Measurements from ENCODE around the gene KIF4A.
A peak's percentile ranks its signal among the peaks of the same experiment; 100 is the strongest.
"Not testable (repeated sequence)": the region's sequence is repeated elsewhere in the genome, so short reads cannot be mapped to it uniquely, and the experiment has no call there.

KIF4A gene, protein sequence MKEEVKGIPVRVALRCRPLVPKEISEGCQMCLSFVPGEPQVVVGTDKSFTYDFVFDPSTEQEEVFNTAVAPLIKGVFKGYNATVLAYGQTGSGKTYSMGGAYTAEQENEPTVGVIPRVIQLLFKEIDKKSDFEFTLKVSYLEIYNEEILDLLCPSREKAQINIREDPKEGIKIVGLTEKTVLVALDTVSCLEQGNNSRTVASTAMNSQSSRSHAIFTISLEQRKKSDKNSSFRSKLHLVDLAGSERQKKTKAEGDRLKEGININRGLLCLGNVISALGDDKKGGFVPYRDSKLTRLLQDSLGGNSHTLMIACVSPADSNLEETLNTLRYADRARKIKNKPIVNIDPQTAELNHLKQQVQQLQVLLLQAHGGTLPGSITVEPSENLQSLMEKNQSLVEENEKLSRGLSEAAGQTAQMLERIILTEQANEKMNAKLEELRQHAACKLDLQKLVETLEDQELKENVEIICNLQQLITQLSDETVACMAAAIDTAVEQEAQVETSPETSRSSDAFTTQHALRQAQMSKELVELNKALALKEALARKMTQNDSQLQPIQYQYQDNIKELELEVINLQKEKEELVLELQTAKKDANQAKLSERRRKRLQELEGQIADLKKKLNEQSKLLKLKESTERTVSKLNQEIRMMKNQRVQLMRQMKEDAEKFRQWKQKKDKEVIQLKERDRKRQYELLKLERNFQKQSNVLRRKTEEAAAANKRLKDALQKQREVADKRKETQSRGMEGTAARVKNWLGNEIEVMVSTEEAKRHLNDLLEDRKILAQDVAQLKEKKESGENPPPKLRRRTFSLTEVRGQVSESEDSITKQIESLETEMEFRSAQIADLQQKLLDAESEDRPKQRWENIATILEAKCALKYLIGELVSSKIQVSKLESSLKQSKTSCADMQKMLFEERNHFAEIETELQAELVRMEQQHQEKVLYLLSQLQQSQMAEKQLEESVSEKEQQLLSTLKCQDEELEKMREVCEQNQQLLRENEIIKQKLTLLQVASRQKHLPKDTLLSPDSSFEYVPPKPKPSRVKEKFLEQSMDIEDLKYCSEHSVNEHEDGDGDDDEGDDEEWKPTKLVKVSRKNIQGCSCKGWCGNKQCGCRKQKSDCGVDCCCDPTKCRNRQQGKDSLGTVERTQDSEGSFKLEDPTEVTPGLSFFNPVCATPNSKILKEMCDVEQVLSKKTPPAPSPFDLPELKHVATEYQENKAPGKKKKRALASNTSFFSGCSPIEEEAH

GRCh38 chrX:70289793-70290770 lies at the start of gene KIF4A, which contains the start of gene PDZD11:
Gene KIF4A (plus strand): TSS chrX:70290104. CDS start chrX:70290459, 355 bp downstream.
Gene PDZD11 (minus strand): TSS chrX:70289927. CDS start chrX:70289341, 586 bp downstream.
- peak; percentile 10 for DNase-seq

GRCh38 chrX:70240751-70241150 lies 49.2 kb upstream of the KIF4A start:
- DNase-seq: no peak

- DNase-seq: no peak
Measured at GRCh38 chrX:70241501-70241900, 48.4 kb upstream of the KIF4A start.

DNA sequence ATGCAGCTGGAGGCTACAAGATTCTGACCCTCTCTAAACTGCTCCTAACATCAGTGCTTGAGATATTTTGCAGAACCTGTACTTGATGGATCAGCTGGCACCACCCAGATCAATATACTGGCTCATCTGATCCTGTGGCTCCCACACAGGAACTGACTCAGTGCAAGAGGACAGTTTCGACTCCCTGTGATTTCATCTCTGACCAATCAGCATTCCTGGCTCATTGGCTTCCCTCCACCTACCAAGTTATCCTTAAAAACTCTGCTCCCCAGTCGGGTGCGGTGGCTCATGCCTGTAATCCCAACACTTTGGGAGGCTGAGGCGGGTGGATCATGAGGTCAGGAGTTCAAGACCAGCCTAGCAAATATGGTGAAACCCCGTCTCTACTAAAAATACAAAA lies 46.3 kb upstream of the KIF4A start:
- not testable (repeated sequence) for DNase-seq

DNA sequence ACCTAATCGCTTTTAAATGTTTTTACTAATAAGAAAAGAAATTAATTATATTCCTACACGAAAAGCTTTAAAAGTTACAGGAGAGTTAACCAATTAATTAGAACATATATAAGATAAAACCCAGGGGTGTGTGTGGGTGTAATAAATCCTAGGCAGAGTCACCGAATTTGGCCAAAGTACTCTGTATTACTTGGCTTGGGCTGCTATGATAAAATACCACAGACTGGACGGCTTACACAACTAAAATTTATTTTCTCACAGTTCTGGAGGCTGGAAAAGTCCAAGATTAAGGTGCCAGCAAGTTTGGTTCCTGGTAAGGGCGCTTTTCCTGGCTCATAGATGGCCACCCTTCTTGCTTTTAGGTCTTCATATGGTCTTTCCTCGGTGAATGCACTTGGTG lies 45.0 kb upstream of the KIF4A start:
- DNase-seq: no peak

GRCh38 chrX:70247252-70247651 lies 42.7 kb upstream of the KIF4A start:
- no peak for DNase-seq

- no peak for DNase-seq
Measured at GRCh38 chrX:70252491-70252890, 37.4 kb upstream of the KIF4A start.

GRCh38 chrX:70253377-70254062 lies 36.4 kb upstream of the KIF4A start:
- no peak for DNase-seq

- no peak for DNase-seq
Measured at GRCh38 chrX:70254063-70254400, 35.9 kb upstream of the KIF4A start.

DNA sequence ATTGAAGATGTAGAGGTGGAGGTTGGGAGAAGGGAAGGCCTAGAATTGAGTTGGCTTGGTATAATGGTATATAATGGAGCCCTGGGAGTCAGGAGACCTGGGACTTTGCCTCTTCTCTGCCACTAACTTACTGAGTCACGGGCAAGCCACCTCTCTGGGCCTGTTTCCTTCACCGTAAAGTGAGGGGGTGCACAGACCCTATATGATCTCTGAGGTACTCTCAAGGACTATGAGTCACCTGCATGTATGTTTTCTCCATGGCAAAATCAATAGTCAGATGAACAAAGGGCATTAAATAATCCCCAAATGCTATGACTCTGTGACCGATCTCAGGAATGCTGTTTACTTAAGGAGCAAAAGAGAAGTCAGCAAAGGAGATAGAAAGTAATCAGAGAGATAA lies 35.0 kb upstream of the KIF4A start:
- no peak for DNase-seq

DNA sequence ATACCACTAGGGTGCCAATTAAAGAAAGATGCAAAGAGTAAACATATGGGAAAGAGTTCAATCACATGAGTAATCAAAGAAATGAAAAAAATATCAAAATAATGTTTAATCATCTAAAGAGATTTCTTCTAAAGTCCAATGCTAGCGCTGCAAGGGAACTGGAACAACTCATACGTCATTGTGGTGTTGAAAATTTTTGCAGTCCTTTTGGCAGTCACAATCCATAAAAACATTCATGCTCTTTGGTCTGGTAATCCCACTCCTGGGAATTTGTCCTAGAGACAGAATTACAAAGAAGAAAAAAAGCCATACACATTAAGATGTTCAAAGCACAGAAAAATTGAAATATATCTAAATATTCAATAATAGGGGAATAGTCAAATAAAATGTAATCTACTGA lies 34.5 kb upstream of the KIF4A start:
- no peak for DNase-seq

- no peak for DNase-seq
Measured at GRCh38 chrX:70257423-70258288, 32.2 kb upstream of the KIF4A start.

DNA sequence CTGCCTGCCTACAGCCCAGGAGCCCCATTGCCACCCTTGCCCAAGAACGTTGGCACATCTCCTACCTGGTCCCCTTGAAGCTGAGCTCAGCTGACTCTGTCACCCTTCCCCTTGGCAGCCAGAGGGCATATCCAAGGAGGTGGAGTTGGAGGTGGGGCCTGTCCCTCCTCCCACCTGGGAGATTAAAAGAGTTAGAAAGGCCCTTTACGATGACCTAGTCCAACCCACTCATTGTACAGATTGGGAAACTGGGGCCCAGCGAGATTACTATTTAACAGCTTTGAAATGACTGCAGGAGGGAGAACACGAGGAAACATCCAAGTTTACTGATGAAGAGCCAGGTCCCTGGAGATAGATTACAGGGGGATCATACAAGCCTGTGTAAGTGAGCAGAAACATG lies 29.8 kb upstream of the KIF4A start, which contains the start of gene P2RY4:
Gene P2RY4, minus strand, starts transcription at position 101 of the 400 bp plus-strand sequence. CDS start 580 bp downstream, outside the sequence.
- DNase-seq: no peak

DNA sequence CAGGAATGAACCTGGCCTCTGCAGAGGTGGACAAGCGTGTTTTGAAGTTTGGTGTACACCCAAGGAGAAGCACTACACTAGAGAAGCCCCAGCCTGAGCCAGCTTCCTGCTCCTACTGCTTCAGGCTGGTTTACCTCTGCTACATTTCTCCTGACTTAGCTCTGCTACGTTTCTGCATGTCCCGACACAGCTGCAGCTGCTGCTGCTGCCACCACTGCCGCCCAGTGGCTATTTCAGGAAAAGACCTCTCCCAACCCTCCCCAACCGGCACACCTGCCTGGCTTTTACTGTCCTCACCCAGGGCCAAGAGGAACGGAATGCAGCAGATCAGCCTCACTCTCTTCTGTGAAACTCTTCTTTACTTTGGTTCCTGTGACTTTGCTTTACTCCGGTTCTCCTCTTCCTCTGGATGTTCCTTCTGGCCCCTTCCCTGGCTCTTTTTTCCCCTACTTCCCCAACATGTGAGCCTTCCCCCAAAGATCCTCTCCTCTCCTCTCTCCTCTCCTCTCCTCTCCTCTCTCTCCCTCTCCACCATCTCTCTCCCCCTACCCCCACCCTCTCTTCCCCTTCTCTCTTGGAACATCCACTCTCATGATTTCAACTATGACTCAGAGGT lies 26.8 kb upstream of the KIF4A start:
- peak; percentile 23 for DNase-seq

GRCh38 chrX:70264784-70265183 lies 25.1 kb upstream of the KIF4A start:
- no peak for DNase-seq

GRCh38 chrX:70268034-70268433 lies 21.9 kb upstream of the KIF4A start, which contains the start of gene ARR3:
Gene ARR3 (plus strand): TSS chrX:70268334. CDS start chrX:70269386, 1,052 bp downstream.
- DNase-seq: no peak

- DNase-seq: not testable (repeated sequence)
Measured at GRCh38 chrX:70274029-70274428, 15.9 kb upstream of the KIF4A start.

GRCh38 chrX:70279081-70279480 lies 10.8 kb upstream of the KIF4A start:
- DNase-seq: no peak

GRCh38 chrX:70280573-70280972 lies 9.3 kb upstream of the KIF4A start:
- DNase-seq: no peak

DNA sequence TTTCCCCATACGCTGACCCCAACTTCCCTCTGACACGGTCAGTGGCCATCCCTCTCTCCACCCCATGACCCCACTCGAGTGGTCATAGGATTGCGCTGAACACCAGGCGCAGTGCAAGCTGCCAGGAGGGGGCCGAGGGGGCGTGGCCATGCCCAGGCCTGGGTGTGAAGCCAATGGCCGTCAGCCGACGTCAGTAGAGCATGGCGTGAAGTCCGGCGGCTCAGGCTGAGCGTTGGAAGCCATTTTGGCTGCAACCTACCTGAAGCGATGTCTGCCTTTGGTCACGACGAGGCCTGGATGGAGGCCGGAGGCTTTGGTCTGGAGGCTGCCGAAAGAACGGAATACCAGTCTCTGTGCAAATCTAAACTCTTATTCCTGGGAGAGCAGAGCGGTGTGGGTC lies 8.0 kb upstream of the KIF4A start, which contains the start of gene RAB41:
Gene RAB41, plus strand, starts transcription at position 222 of the 400 bp plus-strand sequence. Its CDS starts 46 bp downstream, at position 268.
- no peak for DNase-seq

Data from NCI-H1436 treated with DMSO at 0.1 percent for 48 hours (cell line).